Astrocyte (in vitro differentiated cells and primary cell): ENCODE results near the gene CELF4. TPM values are rescaled to one million over a fixed set of nuclear protein-coding genes. Genes with fewer than 3 reads are reported as not detected.

Experiments
- DNase-seq: peaks from one replicate; pipeline ENCODE4 v3.0.0-alpha.2; 2010; ENCODE audit warnings: low read depth
- FAIRE-seq: peaks from 2 replicates; lab custom pipeline; 2011; peaks lifted over from hg19 to GRCh38; lab: Jason Lieb, UNC
- H2AFZ ChIP-seq: 2 replicates; pipeline ENCODE4 v1.6.0; 2012; ENCODE audit warnings: low read depth, low read length, inconsistent platforms
- H3K27ac ChIP-seq: 2 replicates; pipeline ENCODE4 v1.5.1; 2011; ENCODE audit warnings: low read depth, low read length, inconsistent platforms
- H3K27me3 ChIP-seq: 2 replicates; pipeline ENCODE4 v1.6.0; 2011; ENCODE audit warnings: low read length, inconsistent platforms; ENCODE audit not compliant: insufficient read depth
- H3K36me3 ChIP-seq: 2 replicates; pipeline ENCODE4 v1.5.1; 2011; ENCODE audit warnings: low read length, inconsistent platforms; ENCODE audit not compliant: insufficient read depth
- H3K4me1 ChIP-seq: 2 replicates; pipeline ENCODE4 v1.5.1; 2011; ENCODE audit warnings: low read length, inconsistent platforms; ENCODE audit not compliant: insufficient read depth
- H3K4me2 ChIP-seq: 2 replicates; pipeline ENCODE4 v1.6.0; 2012; ENCODE audit warnings: low read length, inconsistent platforms
- H3K4me3 ChIP-seq: 2 replicates; pipeline ENCODE4 v1.5.1; 2011; ENCODE audit warnings: low read depth, mild to moderate bottlenecking, low read length, inconsistent platforms; ENCODE audit not compliant: insufficient read depth
- H3K79me2 ChIP-seq: 2 replicates; pipeline ENCODE4 v1.6.0; 2012; ENCODE audit warnings: mild to moderate bottlenecking, low read length, inconsistent platforms; ENCODE audit not compliant: insufficient read depth
- H3K9ac ChIP-seq: 2 replicates; pipeline ENCODE4 v1.6.0; 2012; ENCODE audit warnings: mild to moderate bottlenecking, low read length, inconsistent platforms
- H3K9me3 ChIP-seq: 2 replicates; pipeline ENCODE4 v1.5.1; 2012; ENCODE audit warnings: low read depth, mild to moderate bottlenecking, low read length, inconsistent platforms; ENCODE audit not compliant: insufficient read depth
- H4K20me1 ChIP-seq: 2 replicates; pipeline ENCODE4 v1.6.0; 2012; ENCODE audit warnings: low read length, inconsistent platforms; ENCODE audit not compliant: insufficient read depth
- H3K27ac Mint-ChIP-seq: one replicate; pipeline ENCODE4 v1.8.0; 2021; ENCODE audit warnings: mild to moderate bottlenecking, mixed read lengths; ENCODE audit not compliant: unreplicated experiment
- H3K27me3 Mint-ChIP-seq: one replicate; pipeline ENCODE4 v1.8.0; 2021; ENCODE audit warnings: low read depth, mixed read lengths; ENCODE audit not compliant: unreplicated experiment
- H3K36me3 Mint-ChIP-seq: one replicate; pipeline ENCODE4 v1.8.0; 2021; ENCODE audit warnings: low read depth, mixed read lengths; ENCODE audit not compliant: unreplicated experiment
- H3K4me1 Mint-ChIP-seq: one replicate; pipeline ENCODE4 v1.8.0; 2021; ENCODE audit warnings: low read depth, mixed read lengths; ENCODE audit not compliant: unreplicated experiment
- H3K4me3 Mint-ChIP-seq: one replicate; pipeline ENCODE4 v1.8.0; 2021; ENCODE audit warnings: mild to moderate bottlenecking, moderate library complexity, mixed read lengths; ENCODE audit not compliant: unreplicated experiment
- H3K9me3 Mint-ChIP-seq: one replicate; pipeline ENCODE4 v1.8.0; 2021; ENCODE audit warnings: mild to moderate bottlenecking, mixed read lengths; ENCODE audit not compliant: unreplicated experiment
- CTCF ChIP-seq: IDR thresholded peaks from 2 replicates; pipeline ENCODE4 v1.5.1; 2011; ENCODE audit warnings: low read depth, mild to moderate bottlenecking, inconsistent platforms, low read length, moderate library complexity; ENCODE audit not compliant: insufficient read depth
- EZH2 ChIP-seq: IDR thresholded peaks from 2 replicates; pipeline ENCODE4 v1.6.1; 2012; ENCODE audit warnings: mild to moderate bottlenecking, low read length, inconsistent platforms; ENCODE audit not compliant: insufficient read depth
- total RNA-seq: library from RNA; stranded (reverse); gene quantifications from 2 replicates; pipeline ENCODE4 v1.2.1, GENCODE V29; 2021

The CELF4 gene
- total RNA-seq, 1 donor from 2014 or later, result 0.16 TPM

DNA sequence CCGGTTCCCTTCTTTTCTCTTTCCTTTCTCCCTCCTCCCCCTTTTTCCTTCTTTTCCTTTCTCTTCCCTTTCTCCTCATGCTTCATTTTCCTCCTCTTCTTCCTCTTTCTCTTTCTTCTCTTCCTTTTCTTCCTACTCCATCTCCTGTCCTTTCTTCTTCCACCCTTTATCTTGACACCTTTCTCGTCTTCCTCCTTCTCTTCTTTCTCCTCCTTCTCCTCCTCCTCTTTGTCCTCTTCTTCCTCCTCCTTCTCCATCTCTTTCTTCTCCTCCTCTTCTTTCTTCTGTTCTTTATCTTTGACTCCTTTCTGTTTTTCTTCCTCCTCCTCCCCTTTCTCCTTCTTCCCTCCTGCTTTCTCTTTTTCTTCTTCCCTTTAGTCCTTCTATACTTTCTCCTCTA lies 53.2 kb downstream of the CELF4 start:
- H3K27me3 Mint-ChIP-seq, result peaks cover 81% of the 10 kb centered on the region
- Histone ChIP-seq H2AFZ (no peak overlapping the region), H3K4me1 (no peaks in the 10 kb centered on the region), H3K79me2 (no peaks in the 10 kb centered on the region), H3K4me3 (no peak overlapping the region), H3K27ac (no peak overlapping the region), H3K9me3 (peaks cover 7% of the 10 kb centered on the region), H3K36me3 (no peaks in the 10 kb centered on the region), H4K20me1 (no peaks in the 10 kb centered on the region), H3K27me3 (peaks cover 3% of the 10 kb centered on the region), H3K9ac (no peak overlapping the region), H3K4me2 (no peak overlapping the region)
- no peak overlapping the region for H3K27ac Mint-ChIP-seq
- no peak overlapping the region for H3K4me3 Mint-ChIP-seq
- no peaks in the 10 kb centered on the region for H3K4me1 Mint-ChIP-seq
- TF ChIP-seq CTCF (no peak), EZH2 (no peak)
- FAIRE-seq, result no peak
- DNase-seq, result no peak
- H3K36me3 Mint-ChIP-seq, result no peaks in the 10 kb centered on the region
- H3K9me3 Mint-ChIP-seq, result peaks cover 21% of the 10 kb centered on the region

- Histone ChIP-seq H2AFZ (no peak overlapping the region), H3K36me3 (no peaks in the 10 kb centered on the region), H3K4me2 (no peak overlapping the region), H3K79me2 (no peaks in the 10 kb centered on the region), H3K9me3 (peaks cover 7% of the 10 kb centered on the region), H3K27me3 (peaks cover 3% of the 10 kb centered on the region), H4K20me1 (no peaks in the 10 kb centered on the region), H3K4me1 (no peaks in the 10 kb centered on the region), H3K4me3 (no peak overlapping the region), H3K9ac (no peak overlapping the region), H3K27ac (no peak overlapping the region)
- TF ChIP-seq CTCF, result no peak
- TF ChIP-seq EZH2, result no peak
- FAIRE-seq (no peak), DNase-seq (no peak)
- Mint-ChIP-seq H3K4me3 (no peak overlapping the region), H3K4me1 (no peaks in the 10 kb centered on the region), H3K9me3 (peaks cover 21% of the 10 kb centered on the region), H3K27ac (no peak overlapping the region), H3K27me3 (peaks cover 77% of the 10 kb centered on the region), H3K36me3 (no peaks in the 10 kb centered on the region)
These were observed 53.8 kb downstream of the CELF4 start for GRCh38 chr18:37511721-37512298.

DNA sequence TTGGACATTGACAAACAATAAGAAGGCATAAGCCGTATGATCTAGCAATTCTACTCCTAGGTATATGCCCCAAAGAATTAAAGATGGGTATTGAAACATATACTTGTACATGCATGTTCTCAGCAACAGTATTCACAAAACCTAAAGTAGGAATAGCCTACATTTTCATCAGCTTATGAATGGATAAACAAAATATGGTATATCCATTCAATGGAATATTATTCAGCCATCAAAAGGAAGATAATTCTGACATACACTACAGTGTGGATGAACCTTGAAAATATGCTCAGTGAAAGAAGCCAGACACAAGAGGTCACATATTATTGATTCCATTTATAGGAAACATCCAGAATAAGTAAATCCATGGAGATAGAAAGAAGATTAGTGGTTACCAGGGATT lies 56.0 kb downstream of the CELF4 start:
- Histone ChIP-seq H3K4me2 (no peak overlapping the region), H3K79me2 (no peaks in the 10 kb centered on the region), H3K27ac (no peak overlapping the region), H3K9ac (no peak overlapping the region), H3K4me3 (no peak overlapping the region), H4K20me1 (no peaks in the 10 kb centered on the region), H3K4me1 (no peaks in the 10 kb centered on the region), H3K36me3 (no peaks in the 10 kb centered on the region), H2AFZ (no peak overlapping the region), H3K27me3 (peaks cover 3% of the 10 kb centered on the region), H3K9me3 (peaks cover 7% of the 10 kb centered on the region)
- Mint-ChIP-seq H3K36me3 (no peaks in the 10 kb centered on the region), H3K4me1 (no peaks in the 10 kb centered on the region), H3K27ac (no peak overlapping the region), H3K27me3 (peaks cover 70% of the 10 kb centered on the region), H3K9me3 (peaks cover 21% of the 10 kb centered on the region), H3K4me3 (no peak overlapping the region)
- FAIRE-seq (no peak), DNase-seq (no peak)
- TF ChIP-seq CTCF, result no peak
- no peak for TF ChIP-seq EZH2
